Measurements from ENCODE around the gene SCN7A. TPM values are rescaled to one million over a fixed set of nuclear protein-coding genes. Genes with fewer than 3 reads are reported as not detected.
A peak's percentile ranks its signal among the peaks of the same experiment; 100 is the strongest.

Gene SCN7A
- total and polyA plus RNA-seq, 4 donors, result 0.05 to 7.9 (median 1.1) TPM

DNA sequence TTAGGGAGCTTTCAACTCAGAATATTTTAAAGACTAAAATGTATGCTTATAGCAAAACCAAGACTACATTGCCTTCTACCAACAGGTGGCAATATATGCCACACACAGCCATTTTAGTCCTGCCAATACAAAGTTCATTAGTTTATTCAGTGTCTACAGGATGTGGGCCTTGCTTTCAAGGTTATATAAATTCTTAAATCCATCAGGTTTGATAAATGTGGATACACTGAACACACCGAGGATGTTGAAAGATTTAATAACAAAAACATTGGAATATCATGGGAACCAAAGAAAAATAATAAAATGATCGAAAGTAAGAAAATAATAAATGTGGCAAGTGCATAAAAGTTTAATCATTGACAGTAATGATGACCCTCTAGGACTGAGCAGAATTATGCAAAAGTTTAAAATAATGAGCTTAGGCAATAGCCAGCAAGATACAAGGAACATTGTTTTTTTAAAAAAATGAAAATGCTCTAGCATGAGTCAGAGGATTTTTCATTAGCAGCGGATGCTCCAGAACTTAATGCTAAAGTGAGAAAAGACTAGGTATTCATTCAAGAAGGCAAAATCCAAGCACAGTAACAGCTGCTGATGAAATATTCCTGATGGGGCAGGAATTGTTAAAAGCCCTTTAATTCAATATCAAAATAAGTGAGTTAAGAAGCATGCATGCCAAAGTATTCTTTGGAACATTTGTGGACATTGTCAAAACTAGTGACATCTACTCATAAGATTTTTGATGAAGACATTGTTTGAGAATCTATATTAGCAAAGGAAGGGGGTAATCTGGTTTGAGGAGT is 132.5 kb downstream of the SCN7A start:
- TF ChIP-seq, protein P1, sequence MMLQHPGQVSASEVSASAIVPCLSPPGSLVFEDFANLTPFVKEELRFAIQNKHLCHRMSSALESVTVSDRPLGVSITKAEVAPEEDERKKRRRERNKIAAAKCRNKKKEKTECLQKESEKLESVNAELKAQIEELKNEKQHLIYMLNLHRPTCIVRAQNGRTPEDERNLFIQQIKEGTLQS (IDR thresholded peaks at IDR 0.05), result no peak
- no peak for TF ChIP-seq FOXA2 (IDR thresholded peaks at IDR 0.05)
- TF ChIP-seq, protein P2, sequence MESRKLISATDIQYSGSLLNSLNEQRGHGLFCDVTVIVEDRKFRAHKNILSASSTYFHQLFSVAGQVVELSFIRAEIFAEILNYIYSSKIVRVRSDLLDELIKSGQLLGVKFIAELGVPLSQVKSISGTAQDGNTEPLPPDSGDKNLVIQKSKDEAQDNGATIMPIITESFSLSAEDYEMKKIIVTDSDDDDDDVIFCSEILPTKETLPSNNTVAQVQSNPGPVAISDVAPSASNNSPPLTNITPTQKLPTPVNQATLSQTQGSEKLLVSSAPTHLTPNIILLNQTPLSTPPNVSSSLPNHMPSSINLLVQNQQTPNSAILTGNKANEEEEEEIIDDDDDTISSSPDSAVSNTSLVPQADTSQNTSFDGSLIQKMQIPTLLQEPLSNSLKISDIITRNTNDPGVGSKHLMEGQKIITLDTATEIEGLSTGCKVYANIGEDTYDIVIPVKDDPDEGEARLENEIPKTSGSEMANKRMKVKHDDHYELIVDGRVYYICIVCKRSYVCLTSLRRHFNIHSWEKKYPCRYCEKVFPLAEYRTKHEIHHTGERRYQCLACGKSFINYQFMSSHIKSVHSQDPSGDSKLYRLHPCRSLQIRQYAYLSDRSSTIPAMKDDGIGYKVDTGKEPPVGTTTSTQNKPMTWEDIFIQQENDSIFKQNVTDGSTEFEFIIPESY (IDR thresholded peaks at IDR 0.05), result no peak
- TF ChIP-seq HNF4A (conservative IDR thresholded peaks at IDR 0.05), result peak; percentile 62 to 80
- no peak for TF ChIP-seq FOXA1 (IDR thresholded peaks at IDR 0.05)
- peak; percentile 44 for TF ChIP-seq HNF4G (IDR thresholded peaks at IDR 0.05)
- TF ChIP-seq, protein P3, sequence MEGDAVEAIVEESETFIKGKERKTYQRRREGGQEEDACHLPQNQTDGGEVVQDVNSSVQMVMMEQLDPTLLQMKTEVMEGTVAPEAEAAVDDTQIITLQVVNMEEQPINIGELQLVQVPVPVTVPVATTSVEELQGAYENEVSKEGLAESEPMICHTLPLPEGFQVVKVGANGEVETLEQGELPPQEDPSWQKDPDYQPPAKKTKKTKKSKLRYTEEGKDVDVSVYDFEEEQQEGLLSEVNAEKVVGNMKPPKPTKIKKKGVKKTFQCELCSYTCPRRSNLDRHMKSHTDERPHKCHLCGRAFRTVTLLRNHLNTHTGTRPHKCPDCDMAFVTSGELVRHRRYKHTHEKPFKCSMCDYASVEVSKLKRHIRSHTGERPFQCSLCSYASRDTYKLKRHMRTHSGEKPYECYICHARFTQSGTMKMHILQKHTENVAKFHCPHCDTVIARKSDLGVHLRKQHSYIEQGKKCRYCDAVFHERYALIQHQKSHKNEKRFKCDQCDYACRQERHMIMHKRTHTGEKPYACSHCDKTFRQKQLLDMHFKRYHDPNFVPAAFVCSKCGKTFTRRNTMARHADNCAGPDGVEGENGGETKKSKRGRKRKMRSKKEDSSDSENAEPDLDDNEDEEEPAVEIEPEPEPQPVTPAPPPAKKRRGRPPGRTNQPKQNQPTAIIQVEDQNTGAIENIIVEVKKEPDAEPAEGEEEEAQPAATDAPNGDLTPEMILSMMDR (IDR thresholded peaks at IDR 0.05; ENCODE audit: low read depth, low read length, missing input control), result peak; percentile 68
- peak; percentile 88 to 89 for TF ChIP-seq RAD21 (IDR thresholded peaks at IDR 0.05)
- TF ChIP-seq, protein P4, sequence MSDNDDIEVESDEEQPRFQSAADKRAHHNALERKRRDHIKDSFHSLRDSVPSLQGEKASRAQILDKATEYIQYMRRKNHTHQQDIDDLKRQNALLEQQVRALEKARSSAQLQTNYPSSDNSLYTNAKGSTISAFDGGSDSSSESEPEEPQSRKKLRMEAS (IDR thresholded peaks at IDR 0.05), result no peak
- TF ChIP-seq SP1 (IDR thresholded peaks at IDR 0.05), result peak; percentile 42
- no peak for TF ChIP-seq EGR1 (IDR thresholded peaks at IDR 0.05; ENCODE audit: low read depth in 2 of 2)
- peak; percentile 18 to 35 for TF ChIP-seq RXRA (IDR thresholded peaks at IDR 0.05)
- peak; percentile 69 for TF ChIP-seq YY1 (IDR thresholded peaks at IDR 0.05)
- DNase-seq (ENCODE audit: low spot score), result no peak
- H3K27me3 ChIP-seq (ENCODE audit: control insufficient read depth in 4 of 4, insufficient read depth in 4 of 4, low read length in 3 of 4), result no peaks in the 10 kb centered on the region
- WGBS, result 58% methylated on average over 3 of the region's 3 CpGs
- no peak overlapping the region for H3K4me3 ChIP-seq (ENCODE audit: low read depth in 1 of 3, low read length in 3 of 3)
- H3K4me1 ChIP-seq (ENCODE audit: control insufficient read depth in 4 of 4, insufficient read depth in 4 of 4, low read length in 3 of 4), result peaks cover 1 to 9% (median 4%) of the 10 kb centered on the region in 4 donors
- no peak overlapping the region for H3K9ac ChIP-seq (ENCODE audit: low read depth in 1 of 2, low read length in 2 of 2)
- no peak overlapping the region for H3K27ac ChIP-seq (ENCODE audit: low read depth in 1 of 2, low read length in 2 of 2)
- H3K36me3 ChIP-seq (ENCODE audit: control insufficient read depth in 4 of 4, insufficient read depth in 3 of 4, low read depth in 1 of 4, low read length in 3 of 4), result no peaks in the 10 kb centered on the region
- no peaks in the 10 kb centered on the region for H3K9me3 ChIP-seq (ENCODE audit: control insufficient read depth in 4 of 4, low read length in 3 of 4)

DNA sequence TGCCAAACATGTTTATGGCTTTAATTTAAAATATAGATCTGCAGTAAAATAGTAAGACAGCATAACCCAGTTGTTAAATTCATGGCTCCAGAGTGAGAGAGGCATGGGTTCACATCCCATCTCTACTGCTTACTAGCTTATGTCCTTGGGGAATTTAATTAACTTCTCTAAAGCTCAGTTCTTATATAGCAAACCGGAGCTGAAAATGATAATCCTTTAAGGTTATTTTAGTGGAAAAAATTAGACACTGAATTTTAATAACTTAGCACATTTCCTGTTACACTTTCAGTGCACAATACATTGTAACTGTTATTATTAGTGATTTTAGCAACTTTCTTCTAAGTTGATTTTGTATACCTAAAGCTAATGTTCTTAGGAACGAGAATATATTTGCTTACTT is 133.1 kb downstream of the SCN7A start:
- Histone ChIP-seq H3K9ac (ENCODE audit: low read depth in 1 of 2, low read length in 2 of 2) (no peak overlapping the region), H3K27ac (ENCODE audit: low read depth in 1 of 2, low read length in 2 of 2) (no peak overlapping the region), H3K4me1 (ENCODE audit: control insufficient read depth in 4 of 4, insufficient read depth in 4 of 4, low read length in 3 of 4) (peaks cover 1 to 5% (median 3%) of the 10 kb centered on the region in 4 donors), H3K36me3 (ENCODE audit: control insufficient read depth in 4 of 4, insufficient read depth in 3 of 4, low read depth in 1 of 4, low read length in 3 of 4) (no peaks in the 10 kb centered on the region), H3K4me3 (ENCODE audit: low read depth in 1 of 3, low read length in 3 of 3) (no peak overlapping the region), H3K9me3 (ENCODE audit: control insufficient read depth in 4 of 4, low read length in 3 of 4) (no peaks in the 10 kb centered on the region), H3K27me3 (ENCODE audit: control insufficient read depth in 4 of 4, insufficient read depth in 4 of 4, low read length in 3 of 4) (no peaks in the 10 kb centered on the region)
- whole genome bisulfite sequencing, result 63% methylated on average over 2 of the region's 2 CpGs
- DNase-seq (ENCODE audit: low spot score), result no peak
- TF ChIP-seq, protein P2 (IDR thresholded peaks at IDR 0.05), result no peak
- TF ChIP-seq RXRA (IDR thresholded peaks at IDR 0.05) (no peak), FOXA1 (IDR thresholded peaks at IDR 0.05) (no peak), TAF1 (conservative IDR thresholded peaks at IDR 0.05) (no peak), YY1 (IDR thresholded peaks at IDR 0.05) (no peak), JUND (IDR thresholded peaks at IDR 0.05) (no peak), HNF4G (IDR thresholded peaks at IDR 0.05) (no peak), RAD21 (IDR thresholded peaks at IDR 0.05) (no peak), NR2F2 (IDR thresholded peaks at IDR 0.05) (no peak), EGR1 (IDR thresholded peaks at IDR 0.05; ENCODE audit: low read depth in 2 of 2) (no peak), HNF4A (conservative IDR thresholded peaks at IDR 0.05) (no peak), SP1 (IDR thresholded peaks at IDR 0.05) (no peak)
- TF ChIP-seq, protein P1 (IDR thresholded peaks at IDR 0.05), result no peak
- TF ChIP-seq, protein P4 (IDR thresholded peaks at IDR 0.05), result no peak
- TF ChIP-seq, protein P3 (IDR thresholded peaks at IDR 0.05; ENCODE audit: low read depth, low read length, missing input control), result no peak
